Retina (tissue), 1 donor: Measurements from ENCODE around the gene PPP6R1.

ENCODE experiments used
- DNase-seq: peaks from one replicate; pipeline ENCODE4 v3.0.0-alpha.2; 2016

The PPP6R1 gene

GRCh38 chr19:55258828-55259539, at the start of gene PPP6R1:
Gene PPP6R1, minus strand, starts transcription at chr19:55259017. Its CDS starts 11,914 bp downstream, at chr19:55247103.
- DNase-seq, result peak; percentile 100

- no peak for DNase-seq
These were observed 49.5 kb upstream of the PPP6R1 start for GRCh38 chr19:55308281-55308680.

GRCh38 chr19:55306712-55307111, 47.9 kb upstream of the PPP6R1 start:
- no peak for DNase-seq

GRCh38 chr19:55305983-55306562, 47.3 kb upstream of the PPP6R1 start:
- DNase-seq, result no peak

GRCh38 chr19:55305491-55305890, 46.7 kb upstream of the PPP6R1 start:
- DNase-seq, result peak; percentile 48

- no peak for DNase-seq
These were observed 46.2 kb upstream of the PPP6R1 start for GRCh38 chr19:55304980-55305379.

GRCh38 chr19:55304279-55304978, 45.6 kb upstream of the PPP6R1 start:
- no peak for DNase-seq

- no peak for DNase-seq
These were observed 44.7 kb upstream of the PPP6R1 start for GRCh38 chr19:55303477-55303876.

- no peak for DNase-seq
These were observed 43.5 kb upstream of the PPP6R1 start for GRCh38 chr19:55302318-55302703.

- peak; percentile 92 for DNase-seq
These were observed 42.9 kb upstream of the PPP6R1 start for GRCh38 chr19:55301459-55302317.

- peak; percentile 22 for DNase-seq
These were observed 42.2 kb upstream of the PPP6R1 start for GRCh38 chr19:55300886-55301458.

- DNase-seq, result no peak
These were observed 41.2 kb upstream of the PPP6R1 start for GRCh38 chr19:55299991-55300390.

- DNase-seq, result no peak
These were observed 38.5 kb upstream of the PPP6R1 start for GRCh38 chr19:55297267-55297666.

- no peak for DNase-seq
These were observed 30.4 kb upstream of the PPP6R1 start for GRCh38 chr19:55289117-55289796.

- no peak for DNase-seq
These were observed 28.7 kb upstream of the PPP6R1 start for GRCh38 chr19:55287361-55288079.

GRCh38 chr19:55285229-55285890, 26.5 kb upstream of the PPP6R1 start:
- DNase-seq, result peak; percentile 23

- no peak for DNase-seq
These were observed 25.7 kb upstream of the PPP6R1 start for GRCh38 chr19:55284405-55285058.

- DNase-seq, result peak; percentile 52
These were observed 24.9 kb upstream of the PPP6R1 start, which contains the start of gene BRSK1 for GRCh38 chr19:55283548-55284377. Gene BRSK1, plus strand, starts transcription at chr19:55283997. Its CDS starts 446 bp downstream, at chr19:55284443.
